ENCODE measurements around the gene WDR1. TPM values are rescaled to one million over a fixed set of nuclear protein-coding genes. Genes with fewer than 3 reads are reported as not detected.
A peak's percentile ranks its signal among the peaks of the same experiment; 100 is the strongest.

WDR1 gene
- total RNA-seq, 2 experiments from 2014 or later: 308 to 354 TPM

- ATAC-seq: no peak
- Mint-ChIP-seq H3K36me3 (ENCODE audit: low read depth) (peaks cover 70% of the 10 kb centered on the region), H3K9me3 (ENCODE audit: low read depth) (no peaks in the 10 kb centered on the region), H3K4me3 (no peak overlapping the region), H3K27ac (peak overlapping the region; percentile 72), H3K27me3 (no peaks in the 10 kb centered on the region), H3K4me1 (peaks cover 44% of the 10 kb centered on the region)
- ChIA-PET CTCF (interaction anchor here (0.7 to 1.3 kb wide), 5 partner anchors 26 to 326 kb away, joined by 3 read pairs; no protein-coding TSS in a partner anchor), POLR2A (interaction anchor here (0.7 kb wide), 1 partner anchor 17 kb away, joined by 3 read pairs; no protein-coding TSS in a partner anchor)
- DNase-seq: no peak
- intact Hi-C loops (cut with DNase I, micrococcal nuclease): no loop called here
Measured at GRCh38 chr4:10090467-10091250, 25.9 kb downstream of the WDR1 start.

GRCh38 chr4:10089346-10089745 lies 27.3 kb downstream of the WDR1 start:
- POLR2A ChIA-PET: no interaction called here
- peaks cover 31% of the 10 kb centered on the region for H3K4me1 Mint-ChIP-seq
- no peak overlapping the region for H3K27ac Mint-ChIP-seq
- no peak for ATAC-seq
- no peak overlapping the region for H3K4me3 Mint-ChIP-seq
- H3K9me3 Mint-ChIP-seq (ENCODE audit: low read depth): no peaks in the 10 kb centered on the region
- CTCF ChIA-PET: interaction anchor here (0.7 to 1.3 kb wide), 7 partner anchors 18 to 992 kb away, joined by 3 read pairs; no protein-coding TSS in a partner anchor
- H3K36me3 Mint-ChIP-seq (ENCODE audit: low read depth): peaks cover 68% of the 10 kb centered on the region
- no peaks in the 10 kb centered on the region for H3K27me3 Mint-ChIP-seq
- intact Hi-C loops (cut with DNase I, micrococcal nuclease): no loop called here
- DNase-seq: peak; percentile 47

- no peak for DNase-seq
Measured at GRCh38 chr4:10088135-10089010, 28.2 kb downstream of the WDR1 start.

GRCh38 chr4:10087152-10087791 lies 29.3 kb downstream of the WDR1 start:
- DNase-seq (no peak), ATAC-seq (no peak)
- intact Hi-C loops (cut with DNase I, micrococcal nuclease): no loop called here
- no peak overlapping the region for H3K4me3 Mint-ChIP-seq
- no peaks in the 10 kb centered on the region for H3K9me3 Mint-ChIP-seq (ENCODE audit: low read depth)
- ChIA-PET POLR2A (interaction anchor here (0.8 kb wide), 1 partner anchor 36 kb away, joined by 3 read pairs; no protein-coding TSS in a partner anchor), CTCF (no interaction called here)
- peaks cover 11% of the 10 kb centered on the region for H3K4me1 Mint-ChIP-seq
- peaks cover 59% of the 10 kb centered on the region for H3K36me3 Mint-ChIP-seq (ENCODE audit: low read depth)
- no peaks in the 10 kb centered on the region for H3K27me3 Mint-ChIP-seq
- H3K27ac Mint-ChIP-seq: peak overlapping the region; percentile 1

More at GRCh38 chr4:10088135-10089010, 28.2 kb downstream of the WDR1 start:
- ChIA-PET POLR2A (no interaction called here), CTCF (interaction anchor here (0.7 to 0.8 kb wide), 3 partner anchors 19 to 441 kb away, joined by 3 read pairs; no protein-coding TSS in a partner anchor)
- Mint-ChIP-seq H3K4me1 (peaks cover 22% of the 10 kb centered on the region), H3K4me3 (no peak overlapping the region), H3K9me3 (ENCODE audit: low read depth) (no peaks in the 10 kb centered on the region), H3K27me3 (no peaks in the 10 kb centered on the region), H3K36me3 (ENCODE audit: low read depth) (peaks cover 59% of the 10 kb centered on the region), H3K27ac (no peak overlapping the region)
- no peak for ATAC-seq
- intact Hi-C loops (cut with DNase I, micrococcal nuclease): no loop called here

GRCh38 chr4:10086506-10087120 lies 30.0 kb downstream of the WDR1 start:
- CTCF ChIA-PET: no interaction called here
- no peak for ATAC-seq
- H3K9me3 Mint-ChIP-seq (ENCODE audit: low read depth): no peaks in the 10 kb centered on the region
- no peaks in the 10 kb centered on the region for H3K27me3 Mint-ChIP-seq
- intact Hi-C loops (cut with DNase I, micrococcal nuclease): no loop called here
- peaks cover 5% of the 10 kb centered on the region for H3K4me1 Mint-ChIP-seq
- H3K4me3 Mint-ChIP-seq: no peak overlapping the region
- no peak overlapping the region for H3K27ac Mint-ChIP-seq
- POLR2A ChIA-PET: interaction anchor here (0.8 kb wide), 1 partner anchor 37 kb away, joined by 3 read pairs; no protein-coding TSS in a partner anchor
- H3K36me3 Mint-ChIP-seq (ENCODE audit: low read depth): peaks cover 56% of the 10 kb centered on the region
- DNase-seq: no peak

GRCh38 chr4:10085828-10086505 lies 30.6 kb downstream of the WDR1 start:
- H3K9me3 Mint-ChIP-seq (ENCODE audit: low read depth): no peaks in the 10 kb centered on the region
- no peaks in the 10 kb centered on the region for H3K27me3 Mint-ChIP-seq
- peaks cover 58% of the 10 kb centered on the region for H3K36me3 Mint-ChIP-seq (ENCODE audit: low read depth)
- DNase-seq: no peak
- POLR2A ChIA-PET: no interaction called here
- H3K4me3 Mint-ChIP-seq: no peak overlapping the region
- no peak for ATAC-seq
- H3K27ac Mint-ChIP-seq: no peak overlapping the region
- peaks cover 5% of the 10 kb centered on the region for H3K4me1 Mint-ChIP-seq
- intact Hi-C loops (cut with DNase I, micrococcal nuclease): no loop called here
- CTCF ChIA-PET: no interaction called here

- Mint-ChIP-seq H3K27ac (no peak overlapping the region), H3K27me3 (no peaks in the 10 kb centered on the region), H3K9me3 (ENCODE audit: low read depth) (no peaks in the 10 kb centered on the region), H3K4me3 (no peak overlapping the region), H3K36me3 (ENCODE audit: low read depth) (peaks cover 56% of the 10 kb centered on the region), H3K4me1 (peaks cover under 1% of the 10 kb centered on the region)
- ATAC-seq (no peak), DNase-seq (peak; percentile 3)
- ChIA-PET CTCF (no interaction called here), POLR2A (no interaction called here)
- intact Hi-C loops (cut with DNase I, micrococcal nuclease): no loop called here
Measured at GRCh38 chr4:10085386-10085785, 31.2 kb downstream of the WDR1 start.

- ATAC-seq (no peak), DNase-seq (no peak)
- Mint-ChIP-seq H3K27ac (no peak overlapping the region), H3K4me1 (no peaks in the 10 kb centered on the region), H3K4me3 (no peak overlapping the region), H3K9me3 (ENCODE audit: low read depth) (no peaks in the 10 kb centered on the region), H3K27me3 (no peaks in the 10 kb centered on the region), H3K36me3 (ENCODE audit: low read depth) (peaks cover 52% of the 10 kb centered on the region)
- POLR2A ChIA-PET: no interaction called here
- CTCF ChIA-PET: no interaction called here
- intact Hi-C loops (cut with DNase I, micrococcal nuclease): no loop called here
Measured at GRCh38 chr4:10084651-10085358, 31.8 kb downstream of the WDR1 start.

GRCh38 chr4:10083861-10084641 lies 32.5 kb downstream of the WDR1 start:
- ChIA-PET POLR2A (interaction anchor here (0.6 kb wide), 1 partner anchor 459 kb away, joined by 5 read pairs; no protein-coding TSS in a partner anchor), CTCF (interaction anchor here (0.8 kb wide), 1 partner anchor 340 kb away, joined by 3 read pairs; no protein-coding TSS in a partner anchor)
- H3K27me3 Mint-ChIP-seq: no peaks in the 10 kb centered on the region
- DNase-seq (no peak), ATAC-seq (no peak)
- no peaks in the 10 kb centered on the region for H3K9me3 Mint-ChIP-seq (ENCODE audit: low read depth)
- no peak overlapping the region for H3K27ac Mint-ChIP-seq
- peaks cover 57% of the 10 kb centered on the region for H3K36me3 Mint-ChIP-seq (ENCODE audit: low read depth)
- intact Hi-C loops (cut with DNase I, micrococcal nuclease): no loop called here
- no peak overlapping the region for H3K4me3 Mint-ChIP-seq
- no peaks in the 10 kb centered on the region for H3K4me1 Mint-ChIP-seq

All from activated CD4-positive, alpha-beta T cell treated with anti-CD3 and anti-CD28 coated beads for 36 hours (primary cell).